GM12892 (cell line): ENCODE measurements around the gene NINJ2.
"Not testable (repeated sequence)": the region's sequence is repeated elsewhere in the genome, so short reads cannot be mapped to it uniquely, and the experiment has no call there.

Source experiments
- DNase-seq: peaks from one replicate; pipeline ENCODE4 v3.0.0; 2011; ENCODE audit not compliant: insufficient read length
- FAIRE-seq: peaks from 2 replicates; lab custom pipeline; 2011; peaks lifted over from hg19 to GRCh38; lab: Jason Lieb, UNC
- POLR2A ChIP-seq: IDR thresholded peaks from 2 replicates; pipeline ENCODE4 v1.6.1; 2011; ENCODE audit warnings: low read depth, low read length, control low read depth
- POLR2AphosphoS5 ChIP-seq: IDR thresholded peaks from 2 replicates; pipeline ENCODE4 v1.6.1; 2011; ENCODE audit warnings: low read depth, low read length, control low read depth
- TAF1 ChIP-seq: IDR thresholded peaks from 2 replicates; pipeline ENCODE4 v1.6.1; 2011; ENCODE audit warnings: low read depth, mild to moderate bottlenecking, control low read depth, low read length, borderline replicate concordance

NINJ2 gene

DNA sequence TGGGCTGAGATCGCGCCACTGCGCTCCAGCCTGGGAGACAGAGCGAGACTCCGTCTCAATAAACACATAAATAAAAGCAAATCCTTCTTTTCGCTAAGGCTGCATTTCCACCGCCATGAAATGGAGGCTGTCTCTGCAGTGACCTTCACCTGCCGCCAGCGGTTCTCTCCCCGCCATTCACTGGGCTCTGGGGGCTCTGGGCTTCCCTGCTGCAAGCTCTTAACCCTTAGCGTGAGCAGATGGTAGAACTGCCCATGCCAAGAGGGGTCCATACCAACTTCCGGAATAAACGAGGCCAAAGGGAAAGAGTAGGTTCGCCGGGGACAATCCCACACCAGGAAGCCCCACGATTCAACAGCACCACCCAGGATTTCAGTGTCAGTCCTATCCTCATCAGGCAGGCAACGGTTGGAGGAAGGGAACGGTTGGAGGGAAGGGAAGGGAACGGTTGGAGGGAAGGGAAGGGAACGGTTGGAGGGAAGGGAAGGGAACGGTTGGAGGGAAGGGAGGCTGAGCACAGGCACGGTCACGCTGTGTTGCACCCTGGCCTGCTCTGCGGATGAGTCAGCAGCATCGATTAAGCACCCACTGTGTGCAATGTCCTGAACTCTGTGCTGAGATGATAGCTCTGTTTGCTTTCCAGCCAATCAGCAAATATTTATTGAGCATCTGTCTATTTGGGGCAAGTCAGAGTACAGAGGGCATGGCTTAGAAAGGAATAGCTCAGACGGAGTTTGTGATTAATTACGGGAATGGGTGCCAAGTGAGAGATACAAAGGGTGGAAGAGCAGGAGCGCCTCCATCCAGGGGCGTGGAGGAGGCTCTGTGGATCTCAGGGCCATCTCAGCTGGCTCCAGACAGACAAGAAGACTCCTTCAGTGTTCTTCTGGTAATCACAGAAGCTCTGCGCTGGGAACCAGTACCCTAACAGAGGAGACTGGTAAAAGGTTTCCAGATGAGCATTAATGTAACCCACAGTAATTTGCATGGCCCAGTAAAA, 77.9 kb downstream of the NINJ2 start:
- FAIRE-seq (peak; percentile 50), DNase-seq (no peak)
- no peak for TF ChIP-seq POLR2AphosphoS5
- TF ChIP-seq POLR2A = no peak
- no peak for TF ChIP-seq TAF1

- TF ChIP-seq POLR2AphosphoS5 = no peak
- no peak for TF ChIP-seq TAF1
- no peak for TF ChIP-seq POLR2A
- FAIRE-seq = no peak
- DNase-seq = no peak
Measured at GRCh38 chr12:583251-583869, 79.9 kb downstream of the NINJ2 start.

DNA sequence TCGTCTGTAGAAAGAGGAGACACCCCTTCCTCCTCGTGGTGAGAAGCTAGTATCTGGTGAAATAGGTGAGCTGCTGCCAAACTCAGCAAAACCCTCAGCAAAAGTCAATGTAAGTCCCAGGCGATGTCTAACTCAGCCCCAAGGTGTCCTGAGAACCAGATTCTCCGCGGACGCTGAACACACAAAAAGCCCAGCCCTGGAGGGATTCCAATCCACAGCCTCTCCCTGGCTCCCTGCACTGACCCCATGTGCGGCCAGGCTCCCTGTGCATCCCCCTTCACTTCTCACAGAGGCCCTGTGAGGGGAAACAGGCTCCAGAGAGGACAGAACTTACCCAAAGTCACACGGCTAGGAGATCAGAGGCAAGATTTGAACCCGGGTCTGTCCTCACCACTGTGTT, 81.5 kb downstream of the NINJ2 start:
- DNase-seq (no peak), FAIRE-seq (no peak)
- TF ChIP-seq POLR2A (no peak), POLR2AphosphoS5 (no peak), TAF1 (no peak)

DNA sequence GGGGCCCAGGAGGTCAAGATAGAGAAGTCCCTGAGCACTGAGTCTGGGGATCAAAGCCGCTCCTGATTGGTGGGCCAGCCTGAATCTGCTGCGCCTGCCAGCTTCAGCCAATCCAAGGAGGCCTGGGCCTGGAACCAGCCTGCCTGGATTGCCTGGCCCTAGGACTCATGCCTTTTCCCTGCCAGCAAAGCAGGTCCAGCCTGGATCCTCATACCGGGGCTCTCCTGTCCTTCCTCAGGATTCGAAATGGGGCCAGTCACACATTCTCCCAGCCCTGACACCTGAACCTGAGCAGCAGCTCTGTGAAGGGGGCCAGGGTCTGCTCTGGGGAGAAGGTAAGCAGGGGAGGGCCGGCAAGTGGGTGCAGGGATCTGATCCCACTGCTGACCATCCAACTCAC, 81.9 kb downstream of the NINJ2 start:
- no peak for FAIRE-seq
- no peak for DNase-seq
- TF ChIP-seq TAF1 (no peak), POLR2AphosphoS5 (no peak), POLR2A (no peak)

- FAIRE-seq (peak; percentile 44), DNase-seq (no peak)
- TF ChIP-seq TAF1 (no peak), POLR2AphosphoS5 (no peak), POLR2A (no peak)
Measured at GRCh38 chr12:580813-581212, 82.4 kb downstream of the NINJ2 start.

DNA sequence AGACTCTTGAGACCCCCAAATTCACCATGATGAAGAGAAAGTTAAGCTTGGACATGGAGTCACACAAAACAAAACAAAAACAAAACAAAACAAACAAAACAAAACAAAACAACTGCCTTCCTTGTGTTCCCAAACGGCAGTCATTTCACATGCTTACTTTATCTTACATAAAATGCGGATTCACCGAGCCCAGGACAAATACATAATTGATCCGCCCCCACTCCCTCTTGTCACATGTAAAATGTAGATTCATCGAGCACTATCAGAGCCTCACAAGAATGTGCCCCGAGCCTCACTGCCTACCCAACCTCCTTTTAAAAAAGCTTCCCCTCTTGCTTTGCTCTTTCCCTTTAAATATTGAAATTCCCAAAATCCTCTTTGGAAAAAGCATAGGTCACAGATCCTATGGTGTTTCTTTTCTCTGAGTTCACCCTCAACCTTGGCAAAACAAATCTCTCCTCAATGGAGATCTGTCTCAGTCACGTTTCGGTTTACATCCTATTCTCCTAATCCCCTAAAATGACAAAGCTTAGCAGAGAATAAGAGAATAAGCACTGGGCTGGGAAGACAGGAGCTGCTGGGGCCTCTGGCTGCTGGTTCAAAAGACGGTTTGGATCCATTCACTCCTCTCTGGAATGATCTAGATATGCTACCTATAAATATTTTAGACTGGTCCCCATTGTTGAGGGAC, 83.7 kb downstream of the NINJ2 start:
- no peak for DNase-seq
- TF ChIP-seq TAF1 (no peak), POLR2A (no peak), POLR2AphosphoS5 (no peak)
- FAIRE-seq = no peak

DNA sequence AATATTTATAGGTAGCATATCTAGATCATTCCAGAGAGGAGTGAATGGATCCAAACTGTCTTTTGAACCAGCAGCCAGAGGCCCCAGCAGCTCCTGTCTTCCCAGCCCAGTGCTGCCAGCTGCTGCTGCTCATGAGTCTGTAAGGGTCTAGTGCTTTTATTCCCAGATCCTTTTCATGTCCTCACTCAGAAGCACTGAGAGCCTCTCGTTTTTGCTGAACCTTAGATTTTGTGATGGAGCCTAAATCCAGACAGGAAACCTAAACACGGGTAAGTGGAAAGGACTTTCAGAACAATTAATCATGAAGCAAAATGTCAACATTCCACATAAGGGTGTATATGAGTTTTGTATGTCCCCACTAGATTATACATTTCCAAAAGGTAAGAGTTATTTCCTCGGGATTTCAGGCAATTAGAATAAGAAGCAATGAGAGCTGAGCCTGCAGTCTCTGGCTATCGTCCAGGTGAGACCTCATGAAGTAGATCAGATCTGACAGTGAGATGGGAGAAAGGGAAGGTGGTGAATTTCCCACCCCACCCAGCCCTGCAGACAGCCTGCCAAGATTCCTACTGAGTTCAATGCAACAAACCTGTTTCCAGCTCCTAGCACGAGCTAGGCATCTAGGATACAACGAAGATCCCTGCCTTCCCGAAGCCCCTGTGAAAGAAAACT, 84.4 kb downstream of the NINJ2 start:
- no peak for TF ChIP-seq POLR2AphosphoS5
- no peak for TF ChIP-seq TAF1
- TF ChIP-seq POLR2A = no peak
- no peak for FAIRE-seq
- DNase-seq = no peak

- FAIRE-seq, DNase-seq: not testable (repeated sequence)
Measured at GRCh38 chr12:577994-578747, 85.1 kb downstream of the NINJ2 start.

DNA sequence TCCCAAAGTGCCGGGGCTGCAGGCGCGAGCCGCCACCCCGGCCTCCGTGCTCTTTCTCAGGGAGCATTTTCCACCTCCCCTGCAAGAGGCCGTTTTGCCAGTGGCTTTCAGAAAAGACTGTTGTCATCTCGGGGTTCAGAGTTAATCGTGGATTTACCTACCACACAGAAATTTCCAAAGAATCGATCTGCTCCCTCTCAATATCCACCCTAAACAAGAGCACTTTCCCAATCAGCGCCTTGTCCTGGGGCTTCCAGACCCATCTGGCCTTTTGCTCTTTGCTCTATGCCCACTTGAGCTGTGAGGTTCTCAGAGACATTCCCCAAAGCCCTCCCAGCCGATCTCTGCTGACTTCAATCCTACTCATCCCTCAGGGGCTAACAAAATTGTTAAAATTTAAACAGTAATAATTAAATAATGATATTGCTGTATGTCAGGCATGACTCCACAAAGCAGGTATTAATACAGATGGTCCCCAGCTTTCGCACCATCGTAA, 86.6 kb downstream of the NINJ2 start:
- no peak for TF ChIP-seq TAF1
- TF ChIP-seq POLR2AphosphoS5 = no peak
- TF ChIP-seq POLR2A = no peak

DNA sequence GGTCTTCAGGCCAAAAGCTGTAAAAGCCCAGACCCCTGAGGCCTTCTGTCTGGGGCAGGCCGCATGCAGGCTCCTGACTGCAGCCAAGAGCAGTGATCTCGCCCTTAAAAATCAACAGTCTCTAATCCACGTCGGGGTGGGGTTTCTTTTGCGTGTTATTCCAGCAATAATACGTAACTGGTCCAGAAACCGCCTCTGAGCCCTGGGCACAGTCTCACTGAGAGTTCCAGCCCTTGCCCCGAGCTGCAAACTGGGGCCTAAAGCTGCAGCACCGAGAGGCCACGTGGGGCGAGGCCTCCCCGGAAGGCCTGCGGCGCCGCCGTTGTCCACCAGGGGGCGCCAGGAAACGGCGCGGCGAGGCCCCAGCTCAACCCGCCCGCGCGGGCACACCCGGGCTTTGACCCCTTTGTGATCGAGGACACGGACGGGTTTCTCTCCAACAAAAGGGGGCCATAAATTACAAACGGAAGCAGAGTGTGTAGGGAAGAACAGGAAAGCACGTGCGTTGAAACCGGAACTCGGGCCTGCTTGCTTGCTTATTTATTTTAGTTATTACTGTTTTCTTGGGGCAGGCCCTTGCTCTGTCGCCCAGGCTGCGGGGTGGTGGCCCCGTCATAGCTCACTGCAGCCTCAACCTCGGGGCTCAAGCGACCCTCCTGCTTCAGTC, 87.2 kb downstream of the NINJ2 start:
- peak; percentile 51; the same call in 1 of the 2 replicates for TF ChIP-seq POLR2A
- TF ChIP-seq TAF1 = no peak
- FAIRE-seq (peak; percentile 92), DNase-seq (peak; percentile 94)

More for the DNA sequence above, 86.6 kb downstream of the NINJ2 start:
- no peak for DNase-seq
- FAIRE-seq = no peak
